Gastroesophageal sphincter (tissue), 4 donors: ENCODE measurements around the gene NME7. TPM values are rescaled to one million over a fixed set of nuclear protein-coding genes. Genes with fewer than 3 reads are reported as not detected.

Experiments used
- ATAC-seq: fragments of 150-250 bp; one replicate; pipeline ENCODE4 v1.9.1; 2016; ENCODE audit warnings: mild to moderate bottlenecking, moderate library complexity
- H3K27ac ChIP-seq, 4 donors: fragments of 200-600 bp; sonication (generic) in 3 of 4; 1 replicate in 3 of 4; 2 replicates in 1 of 4; pipeline ENCODE4 v1.5.1; 2016 to 2019
- H3K27me3 ChIP-seq: fragments of 200-600 bp; sonication (generic); one replicate; pipeline ENCODE4 v1.5.1; 2019
- H3K36me3 ChIP-seq, 2 donors: fragments of 200-600 bp; sonication (generic); one replicate each; pipeline ENCODE4 v1.5.1; 2019; ENCODE audit warnings: control low read depth in 1 of 2
- H3K4me1 ChIP-seq, 3 donors: fragments of 200-600 bp; sonication (generic); 1 replicate in 2 of 3; 2 replicates in 1 of 3; pipeline ENCODE4 v1.5.1; 2016 to 2019; ENCODE audit warnings: control low read depth in 2 of 3
- H3K4me3 ChIP-seq, 2 donors: fragments of 200-600 bp; sonication (generic); one replicate each; pipeline ENCODE4 v1.5.1; 2019; ENCODE audit warnings: mild to moderate bottlenecking in 1 of 2, moderate library complexity in 1 of 2
- H3K9me3 ChIP-seq, 3 donors: fragments of 200-600 bp; sonication (generic); one replicate each; pipeline ENCODE4 v1.5.1; 2017 to 2019; ENCODE audit warnings: control low read depth in 2 of 3
- CTCF ChIP-seq, 4 experiments: fragments of 200-600 bp in 2 of 4; fragments of 450-650 bp in 2 of 4; sonication (generic) in 1 of 4; IDR thresholded peaks; one replicate each; pipeline ENCODE4 v1.5.1; 2017 to 2019; ENCODE audit warnings: antibody characterized with exemption in 4 of 4, mild to moderate bottlenecking in 2 of 4, moderate library complexity in 2 of 4
- EP300 ChIP-seq: sonication (generic); formaldehyde crosslinking; IDR thresholded peaks from one replicate; pipeline ENCODE4 v1.6.1; 2017; ENCODE audit warnings: antibody characterized with exemption, mild to moderate bottlenecking
- POLR2A ChIP-seq, 2 donors: fragments of 450-650 bp; IDR thresholded peaks; one replicate each; pipeline ENCODE4 v1.6.1; 2017; ENCODE audit warnings: antibody characterized with exemption in 2 of 2, mild to moderate bottlenecking in 2 of 2, moderate library complexity in 1 of 2
- POLR2AphosphoS5 ChIP-seq: sonication (generic); formaldehyde crosslinking; IDR thresholded peaks from one replicate; pipeline ENCODE4 v1.6.1; 2017; ENCODE audit warnings: antibody characterized with exemption
- WGBS, 2 donors: methylation state at CpG; one replicate each; pipeline ENCODE4 v1.1.5; 2018; ENCODE audit warnings: low coverage in 1 of 2; 5-methylcytosine and 5-hydroxymethylcytosine counted together
- total RNA-seq, 4 donors: library from RNA; depleted of rRNA; stranded (reverse); fragments of >200 nt; gene quantifications; one replicate each; pipeline ENCODE4 v1.1.0, GENCODE V29; 2016

Gene NME7
- total RNA-seq, 4 donors from 2014 or later = 10.6 to 24.7 (median 14.5) TPM

GRCh38 chr1:169117599-169117998 lies 250.0 kb downstream of the NME7 start:
- 43 to 60% methylated on average over 1 of the region's 1 CpG for WGBS, 2 donors
- peaks cover 0 to 32% of the 10 kb centered on the region in 2 donors for H3K36me3 ChIP-seq
- TF ChIP-seq CTCF (IDR thresholded peaks at IDR 0.05) (no peak), POLR2AphosphoS5 (no peak), POLR2A (IDR thresholded peaks at IDR 0.05) (no peak)
- ATAC-seq = no peak
- H3K9me3 ChIP-seq = no peaks in the 10 kb centered on the region
- peaks cover 14 to 92% (median 23%) of the 10 kb centered on the region in 3 donors for H3K4me1 ChIP-seq
- H3K27ac ChIP-seq = peak overlapping the region; percentile 15 to 96 (median 82)
- H3K27me3 ChIP-seq = no peaks in the 10 kb centered on the region
- no peak overlapping the region for H3K4me3 ChIP-seq

GRCh38 chr1:169117014-169117413 lies 250.6 kb downstream of the NME7 start:
- Histone ChIP-seq H3K9me3 (no peaks in the 10 kb centered on the region), H3K27ac (peak overlapping the region; percentile 19 to 96 (median 80)), H3K4me1 (peaks cover 17 to 96% (median 28%) of the 10 kb centered on the region in 3 donors), H3K27me3 (no peaks in the 10 kb centered on the region), H3K4me3 (no peak overlapping the region), H3K36me3 (peaks cover 0 to 36% of the 10 kb centered on the region in 2 donors)
- WGBS, 2 donors = 45 to 61% methylated on average over 2 of the region's 2 CpGs
- TF ChIP-seq POLR2A (IDR thresholded peaks at IDR 0.05) (no peak), POLR2AphosphoS5 (no peak), EP300 (no peak), CTCF (IDR thresholded peaks at IDR 0.05) (no peak)
- no peak for ATAC-seq

- TF ChIP-seq CTCF (IDR thresholded peaks at IDR 0.05) (no peak), POLR2A (IDR thresholded peaks at IDR 0.05) (no peak), POLR2AphosphoS5 (no peak), EP300 (no peak)
- Histone ChIP-seq H3K4me1 (peaks cover 17 to 97% (median 30%) of the 10 kb centered on the region in 3 donors), H3K9me3 (no peaks in the 10 kb centered on the region), H3K36me3 (peaks cover 5 to 37% of the 10 kb centered on the region in 2 donors), H3K27me3 (no peaks in the 10 kb centered on the region), H3K4me3 (peak overlapping the region in 1 of 2 donors; percentile 26), H3K27ac (peak overlapping the region; percentile 19 to 96 (median 80))
- WGBS, 2 donors = 30% methylated on average over 6 to 7 of the region's 14 CpGs
- peak; percentile 48 for ATAC-seq
Measured at GRCh38 chr1:169115891-169116585, 251.6 kb downstream of the NME7 start.

DNA sequence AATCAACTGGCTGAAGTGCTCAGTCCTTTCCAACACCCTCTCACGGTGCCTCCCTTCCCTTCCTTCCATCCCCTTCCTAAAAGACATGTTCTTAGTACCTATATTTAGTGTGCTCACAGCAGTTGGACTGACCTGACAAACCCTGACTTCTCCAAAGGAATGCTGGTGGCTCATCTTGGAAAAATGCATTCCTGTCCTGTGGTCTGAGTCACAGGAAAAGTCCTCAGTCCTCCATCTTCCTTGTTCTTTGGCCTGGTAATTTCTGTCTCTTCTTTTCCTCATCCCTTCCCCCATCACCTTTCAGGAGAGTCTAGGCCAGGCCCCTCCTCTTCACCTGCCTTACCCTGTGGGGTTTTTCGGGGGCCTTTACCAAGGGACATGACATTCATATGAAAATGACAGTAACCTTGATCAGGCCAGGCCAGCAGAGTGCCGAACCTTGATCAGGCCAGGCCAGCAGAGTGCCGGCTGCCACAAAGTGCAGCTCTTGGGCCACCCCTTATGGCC lies 253.9 kb downstream of the NME7 start:
- Histone ChIP-seq H3K36me3 (peaks cover 5 to 33% of the 10 kb centered on the region in 2 donors), H3K9me3 (no peaks in the 10 kb centered on the region), H3K27ac (peak overlapping the region; percentile 87 to 96 (median 93)), H3K27me3 (no peaks in the 10 kb centered on the region), H3K4me3 (no peak overlapping the region), H3K4me1 (peaks cover 14 to 99% (median 25%) of the 10 kb centered on the region in 3 donors)
- WGBS, 2 donors = 53 to 60% methylated on average over 1 to 3 of the region's 4 CpGs
- TF ChIP-seq CTCF (IDR thresholded peaks at IDR 0.05) = no peak
- TF ChIP-seq POLR2AphosphoS5 = peak; percentile 72
- no peak for TF ChIP-seq EP300
- TF ChIP-seq POLR2A (IDR thresholded peaks at IDR 0.05) = no peak
- ATAC-seq = peak; percentile 73

GRCh38 chr1:169112241-169112640 lies 255.4 kb downstream of the NME7 start:
- peaks cover 9 to 97% (median 25%) of the 10 kb centered on the region in 3 donors for H3K4me1 ChIP-seq
- ATAC-seq = no peak
- H3K27ac ChIP-seq = peak overlapping the region; percentile 87 to 96 (median 93)

More at GRCh38 chr1:169112241-169112640, 255.4 kb downstream of the NME7 start:
- TF ChIP-seq POLR2A (IDR thresholded peaks at IDR 0.05) = no peak
- no peak for TF ChIP-seq CTCF (IDR thresholded peaks at IDR 0.05)
- TF ChIP-seq POLR2AphosphoS5 = no peak
- TF ChIP-seq EP300 = no peak
- WGBS, 2 donors = 11 to 50% methylated on average over 5 of the region's 6 CpGs
- no peaks in the 10 kb centered on the region for H3K9me3 ChIP-seq
- H3K27me3 ChIP-seq = no peaks in the 10 kb centered on the region
- no peak overlapping the region for H3K4me3 ChIP-seq
- H3K36me3 ChIP-seq = peaks cover 5 to 31% of the 10 kb centered on the region in 2 donors
